PC-9 (cell line): Measurements from ENCODE around the gene IDH1. TPM values are rescaled to one million over a fixed set of nuclear protein-coding genes. Genes with fewer than 3 reads are reported as not detected.
"Not testable (repeated sequence)": the region's sequence is repeated elsewhere in the genome, so short reads cannot be mapped to it uniquely, and the experiment has no call there.

Source experiments
- BruUV-seq: library from RNA; stranded (reverse); fragments of 400-500 nt; replicated peaks from 2 replicates; lab custom pipeline; 2021; lab: Mats Ljungman, UMichigan
- CTCF ChIA-PET: fragments of 300-600 bp; sonication (Branson Sonifier 250); formaldehyde crosslinking; loops from one replicate; lab custom pipeline; 2022; ENCODE audit warnings: antibody characterized with exemption; lab: Charles Lee
- POLR2A ChIA-PET: fragments of 300-600 bp; sonication (Branson Sonifier 250); formaldehyde crosslinking; loops from one replicate; lab custom pipeline; 2022; ENCODE audit warnings: antibody characterized with exemption; ENCODE audit not compliant: unreplicated experiment; lab: Charles Lee
- DNase-seq, 2 experiments: peaks; one replicate each; pipeline versions ENCODE4 v3.0.0 to v3.0.0-alpha.2; 2015 to 2022; ENCODE audit warnings: mixed read lengths in 1 of 2
- H2AFZ ChIP-seq: fragments of 200-600 bp; sonication (generic); 2 replicates; pipeline ENCODE4 v1.8.1; 2017; ENCODE audit warnings: antibody characterized with exemption
- H3F3A ChIP-seq: fragments of 200-600 bp; sonication (generic); 2 replicates; pipeline ENCODE4 v1.8.1; 2017; ENCODE audit warnings: antibody characterized with exemption, mild to moderate bottlenecking, low read depth; ENCODE audit not compliant: insufficient read depth
- H3K27ac ChIP-seq: fragments of 200-600 bp; sonication (generic); 2 replicates; pipeline ENCODE4 v1.6.1; 2016; ENCODE audit warnings: mixed run types
- H3K27me3 ChIP-seq: fragments of 200-600 bp; sonication (generic); 2 replicates; pipeline ENCODE4 v1.6.1; 2016; ENCODE audit warnings: low read depth, mixed run types; ENCODE audit not compliant: insufficient read depth
- H3K36me3 ChIP-seq: fragments of 200-600 bp; sonication (generic); 2 replicates; pipeline ENCODE4 v1.6.1; 2016; ENCODE audit warnings: low read depth, mixed run types
- H3K4me1 ChIP-seq: fragments of 200-600 bp; sonication (generic); replicated peaks from 2 replicates; pipeline ENCODE4 v1.6.1; 2016; ENCODE audit warnings: mixed run types; ENCODE audit not compliant: insufficient read depth
- H3K4me2 ChIP-seq: fragments of 200-600 bp; sonication (generic); 2 replicates; pipeline ENCODE4 v1.6.1; 2017; ENCODE audit warnings: mixed run types
- H3K4me3 ChIP-seq: fragments of 200-600 bp; sonication (generic); 2 replicates; pipeline ENCODE4 v1.6.1; 2016; ENCODE audit warnings: mixed run types
- H3K79me2 ChIP-seq: fragments of 200-600 bp; sonication (generic); 2 replicates; pipeline ENCODE4 v1.6.1; 2017; ENCODE audit warnings: low read depth, mixed run types
- H3K9me2 ChIP-seq: fragments of 200-600 bp; sonication (generic); 2 replicates; pipeline ENCODE4 v1.8.1; 2017; ENCODE audit warnings: mild to moderate bottlenecking; ENCODE audit not compliant: insufficient read depth
- H3K9me3 ChIP-seq: fragments of 200-600 bp; sonication (generic); 2 replicates; pipeline ENCODE4 v1.8.1; 2016; ENCODE audit warnings: low read depth; ENCODE audit not compliant: insufficient read depth
- H4K20me1 ChIP-seq: fragments of 200-600 bp; sonication (generic); 2 replicates; pipeline ENCODE4 v1.8.1; 2017; ENCODE audit not compliant: insufficient read depth
- EZH2 ChIP-seq: fragments of 200-600 bp; sonication (generic); IDR thresholded peaks from 2 replicates; pipeline ENCODE4 v1.8.0; 2017; ENCODE audit warnings: antibody characterized with exemption, low read depth
- intact Hi-C: fragments of 100-400 bp; cut with micrococcal nuclease; formaldehyde crosslinking; loops from one replicate; pipeline ENCODE4 v1.10.0; 2022; ENCODE audit not compliant: unreplicated experiment
- total RNA-seq: library from RNA; stranded (reverse); gene quantifications from 2 replicates; pipeline ENCODE4 v1.2.3, GENCODE V29; 2021
- TF ChIP-seq, protein P1 (sequence below): fragments of 200-600 bp; sonication (generic); conservative IDR thresholded peaks from 2 replicates; pipeline ENCODE4 v1.6.1; 2017; ENCODE audit warnings: mixed run types, antibody characterized with exemption, mild to moderate bottlenecking, moderate library complexity

IDH1 gene
- total RNA-seq, 1 experiment from 2014 or later = 227 TPM

DNA sequence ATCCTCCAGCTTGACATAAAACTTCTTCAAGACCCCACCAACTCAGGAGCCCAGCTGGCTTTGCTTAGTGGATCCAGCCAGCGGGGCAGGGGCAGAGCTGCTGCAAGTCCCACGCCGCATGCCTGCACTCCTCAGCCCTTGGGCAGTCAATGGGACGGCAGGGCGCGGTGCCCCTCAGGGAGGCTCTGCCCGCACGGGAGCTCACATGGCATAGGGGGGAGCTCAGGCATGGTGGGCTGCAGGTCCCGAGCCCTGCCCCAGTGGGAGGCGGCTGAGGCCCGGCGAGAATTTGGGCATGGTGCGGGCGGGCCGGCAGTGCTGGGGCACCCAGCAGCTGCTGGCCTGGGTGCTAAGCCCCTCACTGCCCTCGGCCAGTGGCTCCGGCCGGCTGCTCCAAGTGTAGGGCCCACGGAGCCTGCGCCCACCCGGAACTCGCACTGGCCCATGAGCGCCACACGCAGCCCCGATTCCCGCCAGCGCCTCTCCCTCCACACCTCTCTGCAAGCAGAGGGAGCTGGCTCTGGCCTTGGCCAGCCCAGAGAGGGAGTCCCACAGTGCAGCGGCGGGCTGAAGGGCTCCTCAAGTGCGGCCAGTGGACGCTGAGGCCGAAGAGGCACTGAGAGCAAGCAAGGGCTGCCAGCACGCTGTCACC, 27.2 kb downstream of the IDH1 start:
- POLR2A ChIA-PET = interaction anchor here (0.7 kb wide), 1 partner anchor 19 kb away, joined by 6 read pairs; no protein-coding TSS in a partner anchor
- no TSS peak for BruUV-seq

DNA sequence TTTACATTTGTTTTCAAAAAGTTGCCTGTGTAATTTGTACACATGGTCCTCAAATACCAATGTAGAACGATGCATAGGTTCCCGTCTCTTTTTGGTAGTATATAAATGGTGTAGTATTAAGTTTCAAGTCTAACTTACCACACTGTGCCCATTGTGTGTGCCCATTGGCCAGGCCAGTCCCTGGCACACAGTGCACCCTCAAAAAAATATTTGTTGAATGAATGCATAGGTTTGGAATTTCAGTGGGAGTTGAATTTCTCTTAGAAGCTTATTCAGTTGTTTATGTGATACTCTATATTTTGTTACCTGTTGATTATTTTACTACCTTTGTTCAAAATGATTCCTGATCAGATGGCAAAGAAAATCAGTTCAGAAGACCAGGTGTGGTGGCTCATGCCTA, 30.1 kb downstream of the IDH1 start:
- Histone ChIP-seq H3K79me2 (no peaks in the 10 kb centered on the region), H3K27me3 (no peaks in the 10 kb centered on the region), H3K9me3 (no peaks in the 10 kb centered on the region), H4K20me1 (no peaks in the 10 kb centered on the region), H3K9me2 (no peaks in the 10 kb centered on the region), H3K36me3 (no peaks in the 10 kb centered on the region), H3K4me2 (no peak overlapping the region), H2AFZ (no peak overlapping the region), H3F3A (no peaks in the 10 kb centered on the region), H3K4me3 (no peak overlapping the region), H3K4me1 (peaks cover 9% of the 10 kb centered on the region), H3K27ac (no peak overlapping the region)
- ChIA-PET CTCF (no interaction called here), POLR2A (no interaction called here)
- no TSS peak for BruUV-seq
- DNase-seq = peak; percentile 30 to 61
- intact Hi-C loops = no loop called here
- no peak for TF ChIP-seq EZH2

More for the DNA sequence above, 27.2 kb downstream of the IDH1 start:
- no peaks in the 10 kb centered on the region for H3K36me3 ChIP-seq
- no peaks in the 10 kb centered on the region for H3F3A ChIP-seq
- CTCF ChIA-PET = no interaction called here
- H3K9me3 ChIP-seq = no peaks in the 10 kb centered on the region
- intact Hi-C loops = no loop called here
- no peak overlapping the region for H3K4me2 ChIP-seq
- TF ChIP-seq, protein P1, sequence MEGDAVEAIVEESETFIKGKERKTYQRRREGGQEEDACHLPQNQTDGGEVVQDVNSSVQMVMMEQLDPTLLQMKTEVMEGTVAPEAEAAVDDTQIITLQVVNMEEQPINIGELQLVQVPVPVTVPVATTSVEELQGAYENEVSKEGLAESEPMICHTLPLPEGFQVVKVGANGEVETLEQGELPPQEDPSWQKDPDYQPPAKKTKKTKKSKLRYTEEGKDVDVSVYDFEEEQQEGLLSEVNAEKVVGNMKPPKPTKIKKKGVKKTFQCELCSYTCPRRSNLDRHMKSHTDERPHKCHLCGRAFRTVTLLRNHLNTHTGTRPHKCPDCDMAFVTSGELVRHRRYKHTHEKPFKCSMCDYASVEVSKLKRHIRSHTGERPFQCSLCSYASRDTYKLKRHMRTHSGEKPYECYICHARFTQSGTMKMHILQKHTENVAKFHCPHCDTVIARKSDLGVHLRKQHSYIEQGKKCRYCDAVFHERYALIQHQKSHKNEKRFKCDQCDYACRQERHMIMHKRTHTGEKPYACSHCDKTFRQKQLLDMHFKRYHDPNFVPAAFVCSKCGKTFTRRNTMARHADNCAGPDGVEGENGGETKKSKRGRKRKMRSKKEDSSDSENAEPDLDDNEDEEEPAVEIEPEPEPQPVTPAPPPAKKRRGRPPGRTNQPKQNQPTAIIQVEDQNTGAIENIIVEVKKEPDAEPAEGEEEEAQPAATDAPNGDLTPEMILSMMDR = no peak
- H3K4me3 ChIP-seq = no peak overlapping the region
- H3K27me3 ChIP-seq = no peaks in the 10 kb centered on the region
- no peaks in the 10 kb centered on the region for H3K4me1 ChIP-seq
- no peak overlapping the region for H3K27ac ChIP-seq
- H2AFZ ChIP-seq = no peak overlapping the region
- H4K20me1 ChIP-seq = no peaks in the 10 kb centered on the region
- H3K9me2 ChIP-seq = no peaks in the 10 kb centered on the region
- DNase-seq = no peak
- H3K79me2 ChIP-seq = no peaks in the 10 kb centered on the region

DNA sequence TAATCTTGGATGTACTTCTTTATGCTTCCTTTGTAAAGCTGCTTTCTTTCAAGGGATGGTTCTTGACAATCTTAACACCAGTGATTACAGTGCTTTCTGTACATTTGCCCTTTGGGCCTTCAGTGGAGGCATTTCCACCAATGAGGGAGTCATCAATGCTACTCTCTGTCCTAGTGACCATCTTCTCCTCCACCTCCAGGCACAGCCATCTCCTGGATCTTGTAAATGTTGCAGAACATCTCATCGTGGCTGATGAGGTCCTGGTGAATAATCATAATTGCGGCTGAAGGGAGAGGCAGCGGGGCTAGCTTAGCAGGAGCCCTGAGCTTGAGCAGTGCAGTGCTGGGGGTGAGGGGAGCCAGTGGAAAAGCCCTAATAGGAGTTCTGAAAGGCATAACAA, 32.5 kb downstream of the IDH1 start:
- Histone ChIP-seq H3K36me3 (no peaks in the 10 kb centered on the region), H2AFZ (no peak overlapping the region), H3K27ac (no peak overlapping the region), H4K20me1 (no peaks in the 10 kb centered on the region), H3K9me2 (no peaks in the 10 kb centered on the region), H3K9me3 (no peaks in the 10 kb centered on the region), H3K4me2 (0 out of 2 replicates have a peak overlapping the region, but pooled peaks have one; percentile 15), H3F3A (no peaks in the 10 kb centered on the region), H3K4me1 (peaks cover 9% of the 10 kb centered on the region), H3K4me3 (no peak overlapping the region), H3K79me2 (no peaks in the 10 kb centered on the region), H3K27me3 (no peaks in the 10 kb centered on the region)
- TF ChIP-seq, protein P1 = no peak
- no peak for TF ChIP-seq EZH2
- BruUV-seq = no TSS peak
- ChIA-PET CTCF (no interaction called here), POLR2A (no interaction called here)
- DNase-seq = no peak
- intact Hi-C loops = no loop called here

DNA sequence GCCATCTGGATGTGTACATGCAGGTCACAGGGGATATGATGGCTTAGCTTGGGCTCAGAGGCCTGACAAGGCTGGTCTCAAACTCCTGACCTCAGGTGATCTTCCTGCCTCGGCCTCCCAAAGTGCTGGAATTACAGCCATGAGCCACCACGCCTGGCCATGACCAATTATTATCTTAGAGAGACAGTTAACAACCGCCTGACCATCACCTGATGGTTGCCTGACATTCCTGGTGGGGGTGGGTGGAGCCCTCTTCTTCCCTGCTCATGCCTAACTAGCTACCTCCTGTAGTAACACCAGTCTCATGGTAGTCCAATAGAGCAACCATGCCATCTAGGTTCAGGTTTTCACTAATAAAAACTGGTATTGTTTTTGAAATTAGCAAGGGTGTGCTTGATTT, 33.0 kb downstream of the IDH1 start:
- H3F3A ChIP-seq, H3K9me3 ChIP-seq, POLR2A ChIA-PET: not testable (repeated sequence)

More for the DNA sequence above, 33.0 kb downstream of the IDH1 start:
- DNase-seq, H3K36me3 ChIP-seq, intact Hi-C loops, H2AFZ ChIP-seq, H3K4me2 ChIP-seq, H3K9me2 ChIP-seq, H3K27me3 ChIP-seq, H3K4me1 ChIP-seq, CTCF ChIA-PET, H4K20me1 ChIP-seq, H3K4me3 ChIP-seq, BruUV-seq, H3K27ac ChIP-seq, H3K79me2 ChIP-seq: not testable (repeated sequence)
